ENCODE results near the gene TCF25.
A peak's percentile ranks its signal among the peaks of the same experiment; 100 is the strongest.
"Not testable (repeated sequence)": the region's sequence is repeated elsewhere in the genome, so short reads cannot be mapped to it uniquely, and the experiment has no call there.

Gene TCF25

GRCh38 chr16:89899879-89900481 lies 26.6 kb downstream of the TCF25 start:
- intact Hi-C loops (cut with DNase I) = no loop called here
- DNase-seq = no peak

GRCh38 chr16:89900885-89901284 lies 27.5 kb downstream of the TCF25 start:
- DNase-seq = no peak
- intact Hi-C loops (cut with DNase I) = no loop called here

- intact Hi-C loops (cut with DNase I) = no loop called here
- DNase-seq = no peak
These were observed 29.6 kb downstream of the TCF25 start for GRCh38 chr16:89902980-89903379.

- no peak for DNase-seq
- intact Hi-C loops (cut with DNase I) = no loop called here
These were observed 30.6 kb downstream of the TCF25 start for GRCh38 chr16:89903908-89904515.

- intact Hi-C loops (cut with DNase I) = no loop called here
- DNase-seq = no peak
These were observed 31.5 kb downstream of the TCF25 start for GRCh38 chr16:89904606-89905510.

GRCh38 chr16:89905511-89906139 lies 32.2 kb downstream of the TCF25 start:
- DNase-seq = no peak
- intact Hi-C loops (cut with DNase I) = no loop called here

- intact Hi-C loops (cut with DNase I) = no loop called here
- no peak for DNase-seq
These were observed 33.0 kb downstream of the TCF25 start for GRCh38 chr16:89906140-89907025.

- no peak for DNase-seq
- intact Hi-C loops (cut with DNase I) = no loop called here
These were observed 33.8 kb downstream of the TCF25 start for GRCh38 chr16:89907055-89907814.

- intact Hi-C loops (cut with DNase I) = no loop called here
- no peak for DNase-seq
These were observed 34.8 kb downstream of the TCF25 start for GRCh38 chr16:89908236-89908635.

- DNase-seq = peak; percentile 63 to 98 (median 86)
- intact Hi-C loops (cut with DNase I) = no loop called here
These were observed 36.7 kb downstream of the TCF25 start for GRCh38 chr16:89909777-89910716.

GRCh38 chr16:89910717-89911354 lies 37.4 kb downstream of the TCF25 start:
- DNase-seq = peak in 3 of 10 donors; percentile 85 to 92 (median 86)
- intact Hi-C loops (cut with DNase I) = no loop called here

- no peak for DNase-seq
- intact Hi-C loops (cut with DNase I) = no loop called here
These were observed 38.0 kb downstream of the TCF25 start for GRCh38 chr16:89911375-89911774.

- no peak for DNase-seq
- intact Hi-C loops (cut with DNase I) = no loop called here
These were observed 38.8 kb downstream of the TCF25 start for GRCh38 chr16:89912143-89912542.

- intact Hi-C loops (cut with DNase I) = no loop called here
- DNase-seq = no peak
These were observed 39.2 kb downstream of the TCF25 start for GRCh38 chr16:89912627-89913026.

GRCh38 chr16:89913408-89914387 lies 40.3 kb downstream of the TCF25 start:
- no peak for DNase-seq
- intact Hi-C loops (cut with DNase I) = no loop called here

GRCh38 chr16:89914642-89915285 lies 41.4 kb downstream of the TCF25 start:
- intact Hi-C loops (cut with DNase I); DNase-seq: not testable (repeated sequence)

Measured in posterior cingulate gyrus (tissue), 11 donors.